ENCODE measurements around the gene DYRK1B. TPM values are rescaled to one million over a fixed set of nuclear protein-coding genes. Genes with fewer than 3 reads are reported as not detected.

DYRK1B gene
- total and polyA plus RNA-seq, 2 donors (not counting 1 experiment from before 2014, with no cell fraction given), result 7.7 to 12.2 TPM

DNA sequence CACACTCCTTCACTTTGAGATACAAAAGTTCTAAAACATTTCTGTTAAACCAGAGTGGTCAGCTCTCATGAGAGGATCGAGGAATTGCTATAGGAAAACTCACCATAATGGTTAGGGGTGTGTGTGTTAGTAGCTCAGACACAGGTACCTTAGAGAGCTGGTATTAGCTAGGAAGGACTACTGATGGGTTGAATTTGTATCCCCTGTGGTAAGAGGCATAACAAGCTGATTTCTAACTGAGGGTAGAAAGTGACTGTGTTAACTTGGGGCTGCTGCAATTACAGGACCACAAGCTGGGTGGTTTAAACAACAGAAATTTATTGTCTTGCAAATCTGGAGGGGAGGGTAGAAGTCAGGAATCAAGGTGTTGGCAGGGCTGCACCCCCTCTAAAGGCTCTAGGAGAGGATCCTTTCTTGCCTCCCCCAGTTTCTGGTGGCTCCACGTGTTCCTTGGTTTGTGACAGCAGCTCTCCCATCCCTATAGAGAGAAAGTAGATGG lies 37.9 kb downstream of the DYRK1B start:
- Histone ChIP-seq H3K36me3 (ENCODE audit: control insufficient read depth, insufficient read depth, low read length) (no peaks in the 10 kb centered on the region), H3K4me1 (ENCODE audit: control insufficient read depth, extremely low read depth, insufficient read depth, low read length) (no peaks in the 10 kb centered on the region), H4K20me1 (ENCODE audit: control insufficient read depth, extremely low read depth, insufficient read depth, low read length) (no peaks in the 10 kb centered on the region), H3K9ac (ENCODE audit: insufficient read depth, low read length) (no peak overlapping the region), H3K27ac (ENCODE audit: insufficient read depth, low read length) (no peak overlapping the region), H2AFZ (ENCODE audit: low read length) (no peak overlapping the region), H3K79me2 (ENCODE audit: control insufficient read depth, insufficient read depth, low read length) (no peaks in the 10 kb centered on the region), H3K9me3 (ENCODE audit: control insufficient read depth, insufficient read depth, low read depth, low read length) (no peaks in the 10 kb centered on the region), H3K27me3 (ENCODE audit: control insufficient read depth, insufficient read depth, low read length) (no peaks in the 10 kb centered on the region), H3K4me3 (replicated peaks in 1 of 4; ENCODE audit: control extremely low read depth in 1 of 4, insufficient read depth in 1 of 4, low read depth in 3 of 4, low read length in 4 of 4) (no peak overlapping the region), H3K4me2 (ENCODE audit: extremely low read depth, insufficient read depth, low read length) (no peak overlapping the region)
- no peak for DNase-seq (ENCODE audit: low read depth in 2 of 2)
- TF ChIP-seq EZH2 (IDR thresholded peaks at IDR 0.05; ENCODE audit: low read length, missing control alignments) (no peak), CTCF (conservative IDR thresholded peaks at IDR 0.05 in 1 of 2, IDR thresholded peaks at IDR 0.05 in 1 of 2; ENCODE audit: low read depth in 1 of 2, low read length in 2 of 2) (no peak)

DNA sequence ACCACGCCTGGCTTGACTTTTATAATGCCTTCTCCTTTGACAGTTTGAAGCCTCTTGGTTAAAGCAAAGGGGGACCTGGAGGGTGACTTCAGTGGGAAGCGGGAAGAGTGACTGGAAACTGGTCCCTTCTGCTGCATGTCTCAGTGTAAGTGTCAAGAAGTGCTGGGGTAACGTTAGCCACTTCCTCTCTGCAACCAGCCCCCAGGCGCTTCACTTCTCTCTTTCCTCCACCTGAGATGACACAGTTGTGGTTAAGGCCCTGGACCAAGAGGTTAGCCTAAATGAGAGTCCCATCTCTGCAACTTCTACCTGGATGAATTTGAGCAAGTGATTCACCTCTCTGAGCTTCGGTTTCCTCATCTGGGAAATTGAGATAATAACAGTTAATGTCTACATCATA lies 39.0 kb downstream of the DYRK1B start:
- Histone ChIP-seq H3K36me3 (ENCODE audit: control insufficient read depth, insufficient read depth, low read length) (no peaks in the 10 kb centered on the region), H4K20me1 (ENCODE audit: control insufficient read depth, extremely low read depth, insufficient read depth, low read length) (no peaks in the 10 kb centered on the region), H3K27me3 (ENCODE audit: control insufficient read depth, insufficient read depth, low read length) (no peaks in the 10 kb centered on the region), H3K9ac (ENCODE audit: insufficient read depth, low read length) (no peak overlapping the region), H3K4me3 (replicated peaks in 1 of 4; ENCODE audit: control extremely low read depth in 1 of 4, insufficient read depth in 1 of 4, low read depth in 3 of 4, low read length in 4 of 4) (no peak overlapping the region), H3K4me1 (ENCODE audit: control insufficient read depth, extremely low read depth, insufficient read depth, low read length) (no peaks in the 10 kb centered on the region), H3K27ac (ENCODE audit: insufficient read depth, low read length) (no peak overlapping the region), H3K4me2 (ENCODE audit: extremely low read depth, insufficient read depth, low read length) (no peak overlapping the region), H3K79me2 (ENCODE audit: control insufficient read depth, insufficient read depth, low read length) (no peaks in the 10 kb centered on the region), H3K9me3 (ENCODE audit: control insufficient read depth, insufficient read depth, low read depth, low read length) (no peaks in the 10 kb centered on the region), H2AFZ (ENCODE audit: low read length) (no peak overlapping the region)
- DNase-seq (ENCODE audit: low read depth in 2 of 2), result no peak
- no peak for TF ChIP-seq EZH2 (IDR thresholded peaks at IDR 0.05; ENCODE audit: low read length, missing control alignments)
- TF ChIP-seq CTCF (conservative IDR thresholded peaks at IDR 0.05 in 1 of 2, IDR thresholded peaks at IDR 0.05 in 1 of 2; ENCODE audit: low read depth in 1 of 2, low read length in 2 of 2), result no peak

- DNase-seq (ENCODE audit: low read depth in 2 of 2), result peak; percentile 68 to 81
- H3K4me1 ChIP-seq (ENCODE audit: control insufficient read depth, extremely low read depth, insufficient read depth, low read length), result no peaks in the 10 kb centered on the region
- H3K27me3 ChIP-seq (ENCODE audit: control insufficient read depth, insufficient read depth, low read length), result no peaks in the 10 kb centered on the region
- H3K27ac ChIP-seq (ENCODE audit: insufficient read depth, low read length), result no peak overlapping the region
- no peak overlapping the region for H3K9ac ChIP-seq (ENCODE audit: insufficient read depth, low read length)
- H3K79me2 ChIP-seq (ENCODE audit: control insufficient read depth, insufficient read depth, low read length), result no peaks in the 10 kb centered on the region
- peak overlapping the region; percentile 47 to 63 (median 56) for H3K4me3 ChIP-seq (replicated peaks in 1 of 4; ENCODE audit: control extremely low read depth in 1 of 4, insufficient read depth in 1 of 4, low read depth in 3 of 4, low read length in 4 of 4)
- H4K20me1 ChIP-seq (ENCODE audit: control insufficient read depth, extremely low read depth, insufficient read depth, low read length), result no peaks in the 10 kb centered on the region
- H3K9me3 ChIP-seq (ENCODE audit: control insufficient read depth, insufficient read depth, low read depth, low read length), result no peaks in the 10 kb centered on the region
- peak overlapping the region; percentile 7 for H3K4me2 ChIP-seq (ENCODE audit: extremely low read depth, insufficient read depth, low read length)
- peak; percentile 97 to 98 for TF ChIP-seq CTCF (conservative IDR thresholded peaks at IDR 0.05 in 1 of 2, IDR thresholded peaks at IDR 0.05 in 1 of 2; ENCODE audit: low read depth in 1 of 2, low read length in 2 of 2)
- no peak for TF ChIP-seq EZH2 (IDR thresholded peaks at IDR 0.05; ENCODE audit: low read length, missing control alignments)
- H3K36me3 ChIP-seq (ENCODE audit: control insufficient read depth, insufficient read depth, low read length), result no peaks in the 10 kb centered on the region
- H2AFZ ChIP-seq (ENCODE audit: low read length), result peak overlapping the region; percentile 70
These were observed 40.9 kb downstream of the DYRK1B start for GRCh38 chr19:39792999-39793546.
